GM23248 (cell line): ENCODE measurements around the gene PLCB4.

ENCODE experiments used
- EZH2 ChIP-seq: fragments of 200-600 bp; sonication (generic); IDR thresholded peaks from 2 replicates; pipeline ENCODE4 v1.6.1; 2018; ENCODE audit warnings: antibody characterized with exemption, mild to moderate bottlenecking; ENCODE audit not compliant: insufficient read depth, poor library complexity, severe bottlenecking
- EZH2phosphoT487 ChIP-seq: fragments of 200-600 bp; sonication (generic); IDR thresholded peaks from 2 replicates; pipeline ENCODE4 v1.6.1; 2018; ENCODE audit warnings: antibody characterized with exemption, moderate library complexity, mild to moderate bottlenecking, low read depth; ENCODE audit not compliant: insufficient read depth

GRCh38 chr20:9348747-9349146 lies 279.9 kb downstream of the PLCB4 start:
- no peak for TF ChIP-seq EZH2
- TF ChIP-seq EZH2phosphoT487 = no peak
